Epithelial cell of prostate (primary cell): ENCODE data around the gene USP25.
A peak's percentile ranks its signal among the peaks of the same experiment; 100 is the strongest.
"Not testable (repeated sequence)": the region's sequence is repeated elsewhere in the genome, so short reads cannot be mapped to it uniquely, and the experiment has no call there.

Experiments
- DNase-seq: peaks from one replicate; pipeline ENCODE4 v3.0.0-alpha.2; 2011; ENCODE audit warnings: low read depth, low spot score
- H3K27ac ChIP-seq: fragments of 450-650 bp; 2 replicates; pipeline ENCODE4 v1.5.1; 2017; ENCODE audit warnings: mild to moderate bottlenecking

USP25 gene

DNA sequence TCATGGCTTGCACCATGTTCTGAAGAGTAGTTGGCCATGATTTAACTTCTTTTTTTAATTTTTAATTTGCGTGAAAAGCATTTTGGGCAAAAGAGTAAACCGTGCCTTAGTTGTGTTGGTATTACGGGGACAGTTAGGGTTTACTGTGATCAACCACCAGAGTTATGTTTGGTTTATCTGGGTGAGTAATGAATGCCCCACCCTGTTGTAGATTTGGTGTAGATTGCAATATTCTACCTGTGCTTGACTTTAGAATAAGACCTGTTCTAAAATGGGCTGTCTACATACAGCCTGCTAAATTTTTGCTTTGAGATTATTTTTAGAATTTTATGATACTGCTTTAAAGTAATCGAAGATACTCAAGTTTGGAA is 1.4 kb downstream of the USP25 start:
- H3K27ac ChIP-seq: peak overlapping the region; percentile 85
- no peak for DNase-seq

DNA sequence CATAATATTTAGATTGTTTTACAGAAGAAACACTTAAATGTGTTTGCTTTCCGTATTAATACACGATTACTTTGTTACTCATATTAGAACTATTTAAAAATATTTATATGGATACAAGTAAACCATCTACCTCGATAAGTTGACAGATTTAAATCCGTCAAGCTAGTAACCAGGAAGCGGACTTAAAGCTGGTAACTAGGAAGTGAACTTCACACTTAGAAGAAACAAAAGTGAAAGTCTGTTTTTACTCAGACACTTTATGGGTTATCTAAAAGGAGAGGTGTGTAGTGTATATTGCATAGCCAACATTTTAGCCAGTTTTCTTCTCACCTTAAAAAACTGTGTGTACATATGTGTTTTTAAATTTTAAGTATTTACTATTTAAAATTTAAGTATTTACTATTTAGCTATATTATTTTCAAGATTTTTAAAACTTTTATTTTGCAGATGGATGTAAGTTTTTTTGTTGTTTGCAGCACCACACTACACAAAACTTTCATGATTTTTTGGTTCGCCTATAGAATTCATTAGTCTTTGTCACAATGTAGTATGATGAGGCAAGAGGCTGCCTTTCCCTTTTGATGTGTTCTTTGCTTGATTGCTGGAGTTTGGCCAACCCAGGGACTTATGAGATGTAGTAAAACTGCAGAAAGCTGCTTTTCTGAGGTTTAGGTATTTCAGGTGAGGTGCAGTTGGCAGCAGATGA is 2.7 kb downstream of the USP25 start:
- DNase-seq: peak; percentile 18
- H3K27ac ChIP-seq: peak overlapping the region; percentile 85

DNA sequence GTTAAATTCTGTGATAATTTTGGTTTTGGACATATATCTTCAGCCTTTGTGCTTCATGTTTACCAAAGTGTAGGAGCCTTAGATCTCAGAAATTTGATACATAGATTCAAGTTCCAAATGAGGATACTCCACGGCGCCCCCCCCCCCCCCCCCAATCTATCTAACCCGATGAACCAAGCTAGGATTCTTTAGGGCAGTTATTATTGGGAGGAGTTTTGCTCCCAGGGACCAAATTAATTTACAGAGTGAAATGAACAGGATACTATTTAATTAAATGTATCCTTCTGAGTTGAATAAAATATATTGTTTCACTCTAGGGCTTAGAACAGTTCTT is 3.2 kb downstream of the USP25 start:
- no peak for DNase-seq
- H3K27ac ChIP-seq: no peak overlapping the region

DNA sequence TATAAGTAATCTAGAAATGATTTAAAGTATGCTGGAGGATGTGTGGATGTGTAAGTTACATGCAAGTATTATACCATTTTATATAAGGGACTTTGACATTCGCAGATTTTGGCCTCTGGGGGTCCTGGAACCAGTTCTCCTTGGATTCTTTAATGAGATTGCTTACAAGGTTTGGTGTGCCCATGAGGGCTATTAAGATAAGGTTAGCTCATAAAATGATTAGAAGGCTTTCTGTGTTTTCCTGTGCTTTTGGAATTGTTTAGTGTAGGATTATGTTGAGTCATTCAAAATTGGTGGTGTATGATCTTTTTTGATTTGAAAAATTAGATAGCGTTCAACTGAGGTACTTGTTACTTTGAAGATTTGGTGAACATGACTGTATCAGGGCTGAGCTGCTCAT is 5.6 kb downstream of the USP25 start:
- no peak for DNase-seq
- H3K27ac ChIP-seq: no peak overlapping the region

DNA sequence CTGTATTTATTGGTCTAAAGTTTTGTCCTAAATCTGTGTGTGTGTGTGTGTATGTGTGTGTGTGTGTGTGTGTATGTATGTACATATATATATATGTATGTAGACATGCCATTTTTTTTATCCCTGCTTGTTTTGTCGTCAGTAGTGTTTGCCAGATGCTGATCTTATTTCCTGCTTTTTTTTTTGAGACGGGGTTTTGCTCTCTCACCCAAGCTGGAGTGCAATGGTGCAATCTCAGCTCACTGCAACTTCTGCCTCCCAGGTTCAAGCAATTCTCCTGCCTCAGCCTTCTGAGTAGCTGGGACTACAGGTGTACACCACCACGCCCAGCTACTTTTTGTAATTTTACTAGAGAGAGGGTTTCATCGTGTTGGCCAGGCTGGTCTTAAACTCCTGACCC is 6.1 kb downstream of the USP25 start:
- DNase-seq, H3K27ac ChIP-seq: not testable (repeated sequence)

DNA sequence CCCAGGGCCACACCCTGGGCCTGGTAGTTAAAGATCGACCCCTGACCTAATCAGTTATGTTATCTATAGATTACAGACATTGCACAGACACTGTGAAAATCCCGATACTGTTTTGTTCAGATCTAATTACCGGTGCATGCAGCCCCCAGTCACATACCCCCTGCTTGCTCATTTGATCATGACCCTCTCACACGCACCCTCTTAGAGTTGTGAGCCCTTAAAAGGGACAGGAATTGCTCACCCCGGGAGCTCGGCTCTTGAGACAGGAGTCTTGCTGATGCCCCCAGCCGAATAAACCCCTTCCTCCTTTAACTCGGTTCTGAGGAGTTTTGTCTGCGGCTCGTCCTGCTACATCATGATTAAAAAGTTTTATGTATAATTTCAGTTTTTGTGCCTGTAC is 9.0 kb downstream of the USP25 start:
- not testable (repeated sequence) for H3K27ac ChIP-seq, DNase-seq

DNA sequence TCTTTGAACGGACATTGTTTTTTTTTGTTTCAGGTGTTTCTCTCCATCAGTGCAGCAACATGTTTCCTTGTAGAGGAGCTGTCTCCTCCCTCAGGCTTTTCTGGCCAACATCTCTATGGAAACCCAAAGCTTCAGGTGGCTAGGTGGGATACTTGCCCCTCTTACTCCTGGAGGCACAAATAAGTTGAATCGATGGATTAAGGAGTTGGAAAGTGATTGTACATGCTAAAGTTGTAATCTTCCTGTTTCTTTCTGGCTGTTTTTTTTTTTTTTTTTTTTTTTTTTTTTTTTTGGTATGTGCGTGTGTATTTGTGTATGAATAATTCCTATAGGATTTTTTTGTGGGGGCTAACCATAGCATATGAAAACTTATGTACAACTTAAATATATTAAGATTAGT is 10.6 kb downstream of the USP25 start:
- H3K27ac ChIP-seq: no peak overlapping the region

DNA sequence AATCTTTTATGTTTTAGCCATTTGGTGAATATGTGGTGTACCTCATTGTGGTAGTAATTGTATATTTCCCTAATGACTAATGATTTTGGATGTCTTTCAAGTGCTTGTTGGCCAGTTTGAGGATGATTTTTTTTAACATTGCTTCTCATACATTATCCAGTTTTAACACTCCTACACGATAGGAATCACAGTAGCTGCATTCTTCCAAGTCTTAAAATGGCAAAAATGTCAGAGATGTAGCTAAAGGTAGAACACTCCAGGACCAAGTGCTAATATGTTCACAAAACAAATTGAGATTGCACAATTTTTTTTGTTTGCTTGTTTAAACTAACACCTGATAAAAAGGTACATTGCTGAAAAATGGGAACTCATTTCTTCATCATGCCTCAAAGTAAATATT is 11.7 kb downstream of the USP25 start:
- no peak for DNase-seq
- no peak overlapping the region for H3K27ac ChIP-seq

More for the DNA sequence above, 10.6 kb downstream of the USP25 start:
- no peak for DNase-seq

DNA sequence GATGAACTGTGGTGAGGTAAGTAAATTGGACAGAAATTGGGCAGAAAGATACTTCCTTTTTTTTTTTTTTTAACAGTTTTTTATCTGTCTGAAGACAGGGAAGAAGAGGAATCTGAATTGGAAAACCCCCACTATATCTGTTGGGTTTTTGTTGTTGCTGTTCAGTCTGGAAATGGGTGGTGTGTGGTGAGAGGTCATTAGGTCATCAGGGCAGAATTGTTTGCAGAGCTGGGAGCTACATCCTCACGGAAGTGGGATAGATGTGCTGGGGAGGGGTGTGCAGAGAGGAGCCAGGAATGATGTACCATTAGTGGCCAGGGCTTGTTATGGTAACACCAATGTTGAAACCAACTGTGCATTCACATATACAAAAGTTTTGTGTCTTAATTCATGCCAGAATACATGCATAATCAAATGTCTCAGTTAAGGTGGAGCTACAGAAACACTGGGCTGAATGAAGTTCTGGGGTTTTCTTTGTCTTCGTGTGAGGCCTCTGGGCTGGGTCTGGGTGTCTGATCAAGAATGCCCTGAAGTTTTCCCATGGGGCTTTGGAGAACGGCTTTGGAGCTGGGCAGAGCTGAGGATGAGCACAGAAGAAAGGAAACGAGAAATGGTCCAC is 12.4 kb downstream of the USP25 start:
- DNase-seq: no peak
- no peak overlapping the region for H3K27ac ChIP-seq

DNA sequence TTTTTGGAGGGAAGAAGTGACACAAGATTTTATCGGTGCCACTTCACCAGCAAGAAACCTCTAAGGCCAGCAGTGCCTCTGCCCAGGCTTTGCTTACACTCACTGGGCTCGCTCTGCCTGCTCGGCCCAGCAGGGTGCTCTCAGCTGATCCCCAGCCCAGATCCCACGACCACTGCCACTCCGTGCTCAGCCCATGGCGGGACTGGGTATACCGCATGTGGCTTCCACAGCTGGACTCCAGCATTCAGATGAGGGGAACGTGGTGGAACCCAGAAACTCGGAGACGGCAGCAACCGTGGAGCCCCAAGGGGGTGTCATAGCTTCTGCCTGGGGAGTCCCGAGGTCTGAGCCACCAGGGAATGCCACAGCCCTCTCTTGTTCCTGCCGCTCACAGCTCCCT is 12.9 kb downstream of the USP25 start:
- H3K27ac ChIP-seq: no peak overlapping the region
- DNase-seq: no peak

DNA sequence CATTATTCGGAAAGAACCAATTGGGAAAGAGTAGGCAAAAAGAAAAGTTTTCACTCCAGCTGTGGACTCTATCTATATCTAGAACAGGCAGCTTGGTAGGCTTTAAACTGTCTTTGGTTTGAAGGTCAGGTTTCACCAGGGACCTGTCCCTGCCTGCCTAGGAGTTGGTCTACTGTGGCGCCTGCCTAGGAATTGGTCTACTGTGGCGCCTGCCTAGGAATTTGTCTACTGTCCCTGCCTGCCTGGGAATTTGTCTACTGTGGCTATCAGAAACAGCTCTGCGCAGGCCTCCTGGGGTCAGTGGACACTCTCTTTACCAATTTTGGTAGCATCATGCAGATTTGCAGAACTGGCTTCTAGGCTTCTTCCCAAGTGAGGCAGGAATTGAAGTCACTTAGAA is 13.8 kb downstream of the USP25 start:
- no peak for DNase-seq
- H3K27ac ChIP-seq: no peak overlapping the region

DNA sequence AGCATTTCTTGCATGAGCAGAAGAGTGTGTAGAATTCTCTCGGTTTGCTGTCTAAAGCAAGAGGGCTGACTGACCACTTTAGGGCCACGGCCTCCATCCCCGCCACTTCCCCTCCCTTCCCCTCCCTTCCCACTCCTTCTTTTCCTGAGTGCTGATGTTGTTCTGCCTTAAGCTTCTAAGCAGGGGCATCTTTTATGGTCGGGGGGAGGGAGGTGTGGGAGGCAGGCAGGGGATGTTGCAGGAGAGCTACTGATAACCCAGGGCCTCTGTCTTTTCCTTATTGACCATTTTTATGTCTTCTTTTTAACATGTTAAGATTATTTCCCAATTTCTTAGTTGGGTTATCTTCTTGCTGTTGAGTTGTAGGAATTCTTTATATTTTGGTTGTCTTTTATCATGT is 15.1 kb downstream of the USP25 start:
- no peak overlapping the region for H3K27ac ChIP-seq

DNA sequence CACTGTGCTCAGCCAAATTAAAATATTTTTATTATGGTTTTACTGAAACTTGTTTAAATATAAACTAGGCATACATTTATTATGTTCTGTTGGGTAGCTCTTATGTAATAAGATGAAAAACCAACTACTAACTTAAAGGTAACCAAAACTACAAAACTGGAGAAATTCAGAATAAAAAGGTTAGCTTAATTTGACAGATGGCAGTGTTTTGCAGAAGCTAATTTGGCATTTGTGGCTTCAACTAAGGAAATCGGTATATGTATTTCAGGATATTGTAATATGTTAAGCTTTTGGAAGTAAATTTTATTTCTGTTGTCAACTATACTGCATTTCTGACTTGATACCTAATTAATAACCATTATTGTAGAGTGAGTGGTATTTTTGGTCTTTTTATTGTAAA is 18.8 kb downstream of the USP25 start:
- H3K27ac ChIP-seq: no peak overlapping the region
- no peak for DNase-seq

More for the DNA sequence above, 15.1 kb downstream of the USP25 start:
- no peak for DNase-seq

DNA sequence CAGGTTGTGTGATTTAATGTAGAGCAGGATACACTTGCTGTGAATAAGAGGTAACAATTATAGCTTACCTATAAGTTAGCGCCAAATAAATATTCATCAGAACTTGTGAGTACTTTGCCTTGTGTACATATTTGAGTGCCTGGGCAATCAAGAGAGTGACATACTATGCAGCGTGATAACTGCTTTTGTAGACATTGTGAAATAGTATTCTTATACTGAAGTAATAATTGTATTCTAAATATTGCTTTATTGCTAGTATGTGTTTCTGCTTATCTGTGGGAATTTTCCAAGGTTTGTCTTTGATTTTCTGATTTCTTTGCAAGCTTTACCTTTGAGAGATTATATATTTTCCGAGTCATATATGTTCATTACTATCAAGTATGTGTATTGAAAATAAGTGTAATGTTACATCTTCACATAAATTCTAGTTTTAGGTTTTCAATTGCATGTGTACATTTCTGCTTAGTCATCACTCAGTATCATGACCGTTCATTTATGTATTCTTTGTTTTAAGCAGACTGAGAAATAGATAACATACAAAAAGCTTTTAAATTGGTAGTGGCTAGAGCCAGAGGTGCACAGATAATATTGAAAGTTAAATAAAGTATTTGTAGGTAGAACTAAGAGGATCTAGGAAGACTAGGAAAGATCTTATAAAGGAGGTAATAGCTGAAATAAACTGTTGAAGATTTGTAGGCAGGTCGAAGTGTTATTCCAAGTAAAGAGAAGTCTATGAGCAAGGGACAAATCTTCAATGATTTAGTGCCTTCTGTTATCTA is 19.5 kb downstream of the USP25 start:
- no peak overlapping the region for H3K27ac ChIP-seq
- no peak for DNase-seq

DNA sequence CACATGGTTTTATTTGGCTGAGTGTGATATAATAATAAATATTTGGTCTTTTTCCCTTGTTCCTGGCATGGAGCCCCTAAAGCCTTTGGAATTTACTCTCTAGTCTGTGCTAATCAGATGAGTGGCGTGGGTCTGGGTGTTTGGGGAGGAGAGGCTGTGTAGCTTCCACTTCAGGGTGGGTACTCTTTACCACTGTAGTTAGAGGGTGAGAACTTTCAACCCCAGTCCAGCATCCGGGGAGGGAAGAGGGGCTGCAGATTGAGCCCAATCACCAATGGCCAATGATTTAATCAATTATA is 20.0 kb downstream of the USP25 start:
- no peak for DNase-seq
- no peak overlapping the region for H3K27ac ChIP-seq

DNA sequence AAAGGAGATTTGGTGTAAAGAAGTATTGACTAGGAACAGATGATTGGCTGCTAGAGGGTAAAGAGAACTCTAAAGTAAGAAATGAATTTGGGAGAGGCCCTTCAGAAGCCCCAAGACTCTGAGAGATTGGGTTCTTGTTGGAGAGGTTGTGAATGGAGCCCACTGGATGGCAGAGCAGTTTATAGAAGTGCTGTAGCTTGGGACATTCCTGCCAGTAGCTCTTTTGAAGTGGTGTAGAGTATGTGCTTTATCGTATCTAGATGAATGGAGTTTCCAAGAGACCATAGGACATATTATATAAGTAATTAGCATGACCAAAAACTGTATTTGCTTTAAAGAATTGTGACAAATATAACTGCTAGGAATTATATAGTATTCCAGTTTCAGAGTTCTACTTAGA is 21.3 kb downstream of the USP25 start:
- no peak for DNase-seq

DNA sequence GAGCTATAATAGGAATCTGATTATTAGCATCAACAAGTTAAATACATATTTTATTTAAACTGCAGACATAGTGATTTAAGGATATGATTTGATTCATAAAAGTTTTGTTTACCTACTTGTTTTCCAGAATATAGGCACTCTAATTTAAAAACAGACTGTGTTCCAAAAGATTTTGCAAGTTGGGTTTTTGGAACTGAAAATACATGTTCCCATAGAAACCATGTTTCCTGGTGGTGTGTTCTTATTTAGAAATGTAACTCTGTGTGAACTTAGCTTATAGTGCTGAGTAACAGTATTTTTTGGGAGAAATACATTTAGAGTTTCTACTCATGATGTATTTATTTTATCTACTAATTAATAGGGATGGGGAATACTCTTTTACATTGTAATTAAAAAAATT is 21.8 kb downstream of the USP25 start:
- DNase-seq: no peak
- no peak overlapping the region for H3K27ac ChIP-seq

More for the DNA sequence above, 21.3 kb downstream of the USP25 start:
- H3K27ac ChIP-seq: no peak overlapping the region

DNA sequence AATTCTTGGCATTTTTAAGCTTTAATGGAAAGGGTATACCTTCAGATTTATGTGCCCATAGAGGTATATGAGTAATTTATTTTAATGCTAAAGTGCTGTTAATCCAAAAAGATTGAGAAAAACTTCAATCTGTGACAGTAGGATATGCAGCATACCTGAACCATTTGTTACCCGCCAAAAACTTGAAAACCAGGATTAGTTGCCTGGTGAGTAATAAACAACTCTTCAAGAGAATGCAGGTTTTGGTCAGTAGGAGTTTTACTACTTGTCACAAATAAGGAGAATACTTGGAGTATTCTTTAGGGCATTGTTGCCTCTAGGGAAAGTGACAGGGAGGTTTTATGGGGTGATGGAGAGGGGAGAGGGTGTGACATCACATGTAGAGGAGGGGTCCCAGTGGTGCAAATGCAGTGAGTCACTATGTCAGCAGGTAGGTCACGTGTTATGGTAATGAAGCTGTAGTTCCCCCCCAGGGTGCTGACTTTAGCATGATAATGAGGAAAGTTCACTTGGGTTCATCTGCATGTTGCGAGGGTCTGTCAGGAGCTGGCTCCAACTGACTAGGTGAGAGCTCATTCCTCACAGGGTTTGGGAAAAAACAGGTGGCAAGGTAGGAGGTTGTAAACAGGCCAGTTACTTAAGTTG is 23.1 kb downstream of the USP25 start:
- DNase-seq: no peak
- H3K27ac ChIP-seq: no peak overlapping the region

DNA sequence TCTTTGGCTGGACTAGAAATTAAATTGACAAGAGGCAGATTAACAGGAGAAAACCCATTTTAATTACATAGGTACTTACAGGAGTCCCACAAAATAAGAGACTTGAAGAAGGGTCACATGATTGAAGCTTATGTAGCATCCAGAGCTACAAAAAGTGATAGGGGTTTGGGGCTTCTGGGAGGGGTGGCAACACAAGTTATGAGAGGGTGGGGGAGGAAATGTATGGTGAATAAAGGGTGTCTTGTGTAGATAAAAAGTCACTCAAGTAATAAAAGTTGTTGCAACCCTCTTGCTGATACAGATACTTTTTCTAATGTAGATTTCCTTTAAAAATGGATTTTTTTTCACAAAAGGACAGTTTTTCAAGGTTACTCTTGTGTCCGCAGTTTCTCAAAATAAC is 24.0 kb downstream of the USP25 start:
- no peak for DNase-seq
- H3K27ac ChIP-seq: peak overlapping the region; percentile 57

DNA sequence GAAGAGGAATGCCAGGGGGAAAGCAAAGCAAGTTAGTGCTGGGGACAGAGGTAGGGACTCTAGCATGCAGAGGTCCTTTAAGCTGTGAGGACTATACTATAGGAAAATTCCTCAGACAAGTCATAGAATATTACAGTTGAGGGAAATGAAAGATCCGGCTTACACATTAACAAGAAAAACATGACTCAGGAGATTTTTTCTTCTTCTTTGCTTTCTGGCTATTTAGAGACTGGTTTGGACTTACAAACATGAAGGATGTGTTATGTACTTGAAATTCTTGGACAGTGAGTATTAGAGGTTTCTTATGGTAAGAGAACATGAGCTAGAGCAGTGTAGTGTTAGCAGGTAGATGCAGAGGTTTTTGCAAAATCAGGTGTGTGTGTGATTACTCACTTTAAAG is 24.9 kb downstream of the USP25 start:
- H3K27ac ChIP-seq: peak overlapping the region; percentile 57
- peak; percentile 72 for DNase-seq

DNA sequence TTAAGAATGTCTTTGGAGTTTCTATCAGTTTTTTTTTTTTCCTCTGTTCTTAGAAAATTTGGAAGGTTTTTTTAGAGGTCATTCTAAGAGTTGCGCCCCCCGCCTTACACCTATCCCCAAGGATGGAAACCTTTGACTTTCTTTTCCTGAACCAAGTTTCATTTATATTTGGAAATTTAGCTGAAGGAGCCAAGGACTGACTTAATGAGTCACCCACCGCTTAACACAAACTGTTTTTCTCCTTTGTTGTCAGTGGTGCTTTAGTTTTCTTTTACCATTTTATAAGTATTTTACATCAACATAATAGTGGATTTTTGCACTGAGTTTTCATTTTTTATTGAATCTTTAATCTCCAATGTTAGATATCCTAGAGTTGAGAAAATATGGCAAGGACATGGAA is 25.3 kb downstream of the USP25 start:
- no peak for DNase-seq
- peak overlapping the region; percentile 57 for H3K27ac ChIP-seq
